ENCODE measurements around the gene APOL4.
"Not testable (repeated sequence)": the region's sequence is repeated elsewhere in the genome, so short reads cannot be mapped to it uniquely, and the experiment has no call there.

Gene APOL4

DNA sequence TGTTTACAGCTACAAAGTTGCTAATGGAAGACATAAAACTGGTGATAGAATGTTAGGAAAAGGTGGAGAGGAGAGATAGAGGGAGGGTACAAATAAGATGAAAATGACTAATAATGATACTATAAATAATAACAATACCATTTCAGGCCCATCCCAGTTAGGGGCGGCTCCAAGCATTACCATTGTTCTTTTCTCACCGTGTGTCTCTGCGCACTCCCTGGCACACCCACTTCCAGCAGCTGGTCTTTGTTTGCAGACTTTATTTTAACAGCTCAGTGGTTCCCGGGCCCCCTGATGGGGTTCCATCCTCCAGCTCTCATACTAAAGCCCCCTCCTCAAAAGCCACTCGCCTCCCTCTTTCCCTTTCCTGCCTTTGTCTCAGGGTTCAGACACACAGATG lies 584 bp downstream of the APOL4 start:
- H2BK5ac ChIP-seq (ENCODE audit: low read length) = peak overlapping the region; percentile 97
- peak overlapping the region; percentile 23 for H2AFZ ChIP-seq (ENCODE audit: low read length)
- H3K27ac ChIP-seq (replicated peaks; ENCODE audit: low read length); H3K36me3 ChIP-seq (replicated peaks in 1 of 2; ENCODE audit: control insufficient read depth in 2 of 2, insufficient read depth in 2 of 2, low read length in 2 of 2); H3K4ac ChIP-seq (ENCODE audit: low read length); H3K79me1 ChIP-seq (ENCODE audit: low read depth, low read length); H3K4me2 ChIP-seq (ENCODE audit: insufficient read depth, low read length, poor library complexity, severe bottlenecking); H3K4me3 ChIP-seq (ENCODE audit: low read length in 2 of 2); H4K8ac ChIP-seq (ENCODE audit: low read depth, low read length); H3K27me3 ChIP-seq (ENCODE audit: control insufficient read depth in 3 of 3, insufficient read depth in 3 of 3, low read depth in 1 of 3, low read length in 3 of 3); H3K9ac ChIP-seq (ENCODE audit: low read depth, low read length, poor library complexity); H2BK120ac ChIP-seq (ENCODE audit: low read depth, low read length); H3K9me3 ChIP-seq (replicated peaks in 1 of 2; ENCODE audit: control insufficient read depth in 2 of 2, insufficient read depth in 1 of 2, low read depth in 1 of 2, low read length in 2 of 2); DNase-seq (ENCODE audit: low spot score); H2BK15ac ChIP-seq (ENCODE audit: low read length); H3K23ac ChIP-seq (ENCODE audit: low read depth, low read length, poor library complexity): not testable (repeated sequence)
- H2BK12ac ChIP-seq (ENCODE audit: low read length) = peak overlapping the region; percentile 85
- peak overlapping the region; percentile 58 for H3K14ac ChIP-seq (ENCODE audit: low read length)
- WGBS, 2 donors (ENCODE audit: extremely low coverage in 2 of 2, insufficient read length in 2 of 2, insufficient replicate concordance in 1 of 2) = no CpG with 5 or more reads among the region's 5 CpGs
- peak overlapping the region; percentile 96 for H3K18ac ChIP-seq (ENCODE audit: low read length)
- H4K91ac ChIP-seq (ENCODE audit: low read depth, low read length, poor library complexity) = peak overlapping the region; percentile 38
- H3K4me1 ChIP-seq (ENCODE audit: control insufficient read depth in 2 of 2, insufficient read depth in 1 of 2, low read depth in 1 of 2, low read length in 2 of 2) = peaks cover 20 to 34% of the 10 kb centered on the region in 2 donors
- H2AK5ac ChIP-seq (ENCODE audit: low read depth, low read length) = peak overlapping the region; percentile 92

DNA sequence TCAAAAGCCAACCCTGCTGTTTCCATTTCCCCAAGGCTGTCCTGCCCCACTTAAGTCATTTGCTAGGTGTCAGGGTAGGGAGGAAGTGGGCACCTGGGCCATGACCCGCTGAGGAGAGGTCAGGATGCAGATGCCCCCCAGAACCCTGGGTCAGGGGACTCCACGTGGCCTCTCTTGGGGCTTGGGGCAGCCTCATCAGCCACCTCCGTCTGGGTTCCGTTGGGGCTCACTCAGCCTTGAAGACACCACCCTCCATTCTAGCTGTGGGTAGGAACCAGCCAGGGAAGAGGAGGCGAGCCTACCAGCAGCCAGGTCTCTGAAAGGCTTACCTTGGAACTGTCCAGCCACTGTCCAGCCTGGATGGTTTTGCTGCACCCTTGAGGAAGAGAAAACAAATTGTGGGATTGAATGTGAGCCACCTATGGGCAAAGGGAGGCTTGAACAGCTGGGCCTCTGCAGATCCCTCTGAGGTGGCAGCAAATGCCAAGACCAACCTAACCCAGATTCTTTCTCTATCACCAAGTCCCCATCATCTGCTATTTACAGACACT lies 2.5 kb downstream of the APOL4 start:
- no peak overlapping the region for H3K4ac ChIP-seq (ENCODE audit: low read length)
- H3K23ac ChIP-seq (ENCODE audit: low read depth, low read length, poor library complexity) = no peak overlapping the region
- peak overlapping the region; percentile 99 for H2AK5ac ChIP-seq (ENCODE audit: low read depth, low read length)
- H3K9ac ChIP-seq (ENCODE audit: low read depth, low read length, poor library complexity) = no peak overlapping the region
- peak overlapping the region; percentile 62 for H2BK5ac ChIP-seq (ENCODE audit: low read length)
- no peaks in the 10 kb centered on the region for H3K27me3 ChIP-seq (ENCODE audit: control insufficient read depth in 3 of 3, insufficient read depth in 3 of 3, low read depth in 1 of 3, low read length in 3 of 3)
- H3K4me1 ChIP-seq (ENCODE audit: control insufficient read depth in 2 of 2, insufficient read depth in 1 of 2, low read depth in 1 of 2, low read length in 2 of 2) = peaks cover 20 to 36% of the 10 kb centered on the region in 2 donors
- no peak overlapping the region for H4K91ac ChIP-seq (ENCODE audit: low read depth, low read length, poor library complexity)
- peak overlapping the region; percentile 44 for H2BK120ac ChIP-seq (ENCODE audit: low read depth, low read length)
- H3K14ac ChIP-seq (ENCODE audit: low read length) = peak overlapping the region; percentile 63
- no CpG with 5 or more reads among the region's 5 CpGs for WGBS, 2 donors (ENCODE audit: extremely low coverage in 2 of 2, insufficient read length in 2 of 2, insufficient replicate concordance in 1 of 2)
- H3K36me3 ChIP-seq (replicated peaks in 1 of 2; ENCODE audit: control insufficient read depth in 2 of 2, insufficient read depth in 2 of 2, low read length in 2 of 2) = no peaks in the 10 kb centered on the region
- H3K79me1 ChIP-seq (ENCODE audit: low read depth, low read length) = no peaks in the 10 kb centered on the region
- peak overlapping the region; percentile 94 for H2BK15ac ChIP-seq (ENCODE audit: low read length)
- peak overlapping the region; percentile 30 for H2BK12ac ChIP-seq (ENCODE audit: low read length)
- H4K8ac ChIP-seq (ENCODE audit: low read depth, low read length) = no peak overlapping the region
- no peak overlapping the region for H3K27ac ChIP-seq (replicated peaks; ENCODE audit: low read length)
- no peak overlapping the region for H3K4me3 ChIP-seq (ENCODE audit: low read length in 2 of 2)
- no peak for DNase-seq (ENCODE audit: low spot score)
- H3K18ac ChIP-seq (ENCODE audit: low read length) = peak overlapping the region; percentile 88
- H3K9me3 ChIP-seq (replicated peaks in 1 of 2; ENCODE audit: control insufficient read depth in 2 of 2, insufficient read depth in 1 of 2, low read depth in 1 of 2, low read length in 2 of 2) = no peaks in the 10 kb centered on the region
- H3K4me2 ChIP-seq (ENCODE audit: insufficient read depth, low read length, poor library complexity, severe bottlenecking) = no peak overlapping the region
- no peak overlapping the region for H2AFZ ChIP-seq (ENCODE audit: low read length)

DNA sequence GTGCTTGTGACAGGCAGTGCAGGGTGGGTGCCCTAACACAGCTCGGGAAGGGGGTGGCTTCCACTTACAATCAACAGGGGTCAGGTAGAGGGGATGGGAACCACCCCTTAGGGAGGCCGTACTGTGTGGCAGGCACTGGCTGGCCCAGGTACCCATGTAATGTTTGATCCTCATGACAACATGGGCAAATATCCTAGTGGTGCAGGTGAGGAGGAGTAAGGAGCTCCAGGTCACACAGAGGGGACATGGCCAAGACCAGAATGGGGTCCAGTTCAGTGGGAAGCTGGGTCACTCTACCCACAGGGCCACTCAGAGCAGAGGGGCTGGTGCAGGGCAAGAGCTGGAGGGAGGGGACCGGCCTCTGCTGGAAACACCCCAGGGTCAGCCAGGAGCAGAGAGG lies 3.1 kb downstream of the APOL4 start:
- WGBS, 2 donors (ENCODE audit: extremely low coverage in 2 of 2, insufficient read length in 2 of 2, insufficient replicate concordance in 1 of 2) = no CpG with 5 or more reads among the region's 3 CpGs
- Histone ChIP-seq H3K14ac (ENCODE audit: low read length) (peak overlapping the region; percentile 63), H3K27me3 (ENCODE audit: control insufficient read depth in 3 of 3, insufficient read depth in 3 of 3, low read depth in 1 of 3, low read length in 3 of 3) (no peaks in the 10 kb centered on the region)

DNA sequence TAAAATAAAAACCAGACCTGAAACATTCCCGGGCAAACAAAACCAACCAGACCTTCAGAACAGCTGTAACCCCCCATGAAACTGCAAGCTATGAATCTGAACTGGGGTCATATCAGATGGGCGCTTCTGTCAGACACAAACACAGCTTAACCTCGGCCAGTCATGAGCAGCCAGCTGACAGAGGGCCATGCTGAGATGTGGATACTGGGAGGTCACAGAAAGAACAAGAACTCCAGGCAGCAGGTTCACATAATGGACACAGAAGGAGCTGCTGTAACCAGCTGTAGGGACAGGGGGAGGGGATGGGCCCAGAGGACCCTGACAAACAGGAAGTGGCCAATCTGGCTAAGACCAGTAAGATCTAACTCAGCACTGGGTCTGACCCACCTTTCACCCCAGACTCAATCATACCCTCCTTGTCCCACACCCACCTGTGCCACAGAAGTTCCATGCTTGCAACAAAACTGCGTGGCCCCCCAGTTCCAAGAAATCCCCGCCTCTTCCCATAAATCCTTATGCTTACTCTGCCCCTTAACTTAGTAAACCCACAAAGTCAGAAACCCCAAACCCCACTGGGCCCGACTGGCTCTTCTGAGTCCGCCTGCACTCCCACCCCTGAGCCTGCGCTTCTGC lies 4.0 kb downstream of the APOL4 start:
- Histone ChIP-seq H2AK5ac (ENCODE audit: low read depth, low read length) (peak overlapping the region; percentile 77), H3K79me1 (ENCODE audit: low read depth, low read length) (no peaks in the 10 kb centered on the region), H3K18ac (ENCODE audit: low read length) (peak overlapping the region; percentile 59), H2AFZ (ENCODE audit: low read length) (peak overlapping the region; percentile 86), H4K91ac (ENCODE audit: low read depth, low read length, poor library complexity) (no peak overlapping the region), H2BK5ac (ENCODE audit: low read length) (peak overlapping the region; percentile 76), H2BK15ac (ENCODE audit: low read length) (peak overlapping the region; percentile 40), H3K36me3 (replicated peaks in 1 of 2; ENCODE audit: control insufficient read depth in 2 of 2, insufficient read depth in 2 of 2, low read length in 2 of 2) (no peaks in the 10 kb centered on the region), H3K27ac (replicated peaks; ENCODE audit: low read length) (peak overlapping the region; percentile 84), H3K9ac (ENCODE audit: low read depth, low read length, poor library complexity) (no peak overlapping the region), H3K4ac (ENCODE audit: low read length) (no peak overlapping the region), H3K4me1 (ENCODE audit: control insufficient read depth in 2 of 2, insufficient read depth in 1 of 2, low read depth in 1 of 2, low read length in 2 of 2) (peaks cover 20 to 36% of the 10 kb centered on the region in 2 donors), H3K14ac (ENCODE audit: low read length) (peak overlapping the region; percentile 21), H3K27me3 (ENCODE audit: control insufficient read depth in 3 of 3, insufficient read depth in 3 of 3, low read depth in 1 of 3, low read length in 3 of 3) (no peaks in the 10 kb centered on the region), H2BK12ac (ENCODE audit: low read length) (peak overlapping the region; percentile 50), H2BK120ac (ENCODE audit: low read depth, low read length) (peak overlapping the region; percentile 97), H4K8ac (ENCODE audit: low read depth, low read length) (peak overlapping the region; percentile 73), H3K4me3 (ENCODE audit: low read length in 2 of 2) (peak overlapping the region in 1 of 2 donors; percentile 16), H3K4me2 (ENCODE audit: insufficient read depth, low read length, poor library complexity, severe bottlenecking) (no peak overlapping the region), H3K9me3 (replicated peaks in 1 of 2; ENCODE audit: control insufficient read depth in 2 of 2, insufficient read depth in 1 of 2, low read depth in 1 of 2, low read length in 2 of 2) (no peaks in the 10 kb centered on the region), H3K23ac (ENCODE audit: low read depth, low read length, poor library complexity) (no peak overlapping the region)
- WGBS, 2 donors (ENCODE audit: extremely low coverage in 2 of 2, insufficient read length in 2 of 2, insufficient replicate concordance in 1 of 2) = no CpG with 5 or more reads among the region's 8 CpGs
- DNase-seq (ENCODE audit: low spot score) = peak; percentile 30

More for the DNA sequence above, 3.1 kb downstream of the APOL4 start:
- Histone ChIP-seq H2BK120ac (ENCODE audit: low read depth, low read length) (peak overlapping the region; percentile 44), H2AK5ac (ENCODE audit: low read depth, low read length) (peak overlapping the region; percentile 99), H2BK15ac (ENCODE audit: low read length) (peak overlapping the region; percentile 94), H3K4me1 (ENCODE audit: control insufficient read depth in 2 of 2, insufficient read depth in 1 of 2, low read depth in 1 of 2, low read length in 2 of 2) (peaks cover 20 to 36% of the 10 kb centered on the region in 2 donors), H2BK12ac (ENCODE audit: low read length) (peak overlapping the region; percentile 30), H3K18ac (ENCODE audit: low read length) (peak overlapping the region; percentile 88), H3K4ac (ENCODE audit: low read length) (no peak overlapping the region), H3K9ac (ENCODE audit: low read depth, low read length, poor library complexity) (no peak overlapping the region), H2AFZ (ENCODE audit: low read length) (peak overlapping the region; percentile 86), H2BK5ac (ENCODE audit: low read length) (peak overlapping the region; percentile 62), H3K4me3 (ENCODE audit: low read length in 2 of 2) (no peak overlapping the region), H4K8ac (ENCODE audit: low read depth, low read length) (no peak overlapping the region), H3K4me2 (ENCODE audit: insufficient read depth, low read length, poor library complexity, severe bottlenecking) (no peak overlapping the region), H3K36me3 (replicated peaks in 1 of 2; ENCODE audit: control insufficient read depth in 2 of 2, insufficient read depth in 2 of 2, low read length in 2 of 2) (no peaks in the 10 kb centered on the region), H3K79me1 (ENCODE audit: low read depth, low read length) (no peaks in the 10 kb centered on the region), H3K23ac (ENCODE audit: low read depth, low read length, poor library complexity) (no peak overlapping the region), H4K91ac (ENCODE audit: low read depth, low read length, poor library complexity) (no peak overlapping the region), H3K9me3 (replicated peaks in 1 of 2; ENCODE audit: control insufficient read depth in 2 of 2, insufficient read depth in 1 of 2, low read depth in 1 of 2, low read length in 2 of 2) (no peaks in the 10 kb centered on the region), H3K27ac (replicated peaks; ENCODE audit: low read length) (no peak overlapping the region)
- no peak for DNase-seq (ENCODE audit: low spot score)
